Hepatocyte (in vitro differentiated cells): Measurements from ENCODE around the gene PICK1. TPM values are rescaled to one million over a fixed set of nuclear protein-coding genes. Genes with fewer than 3 reads are reported as not detected.

Experiments
- DNase-seq: peaks from one replicate; pipeline ENCODE4 v3.0.0-alpha.2; 2016; ENCODE audit warnings: low spot score
- H2AFZ ChIP-seq: fragments of 200-600 bp; sonication (generic); 2 replicates; pipeline ENCODE4 v1.6.0; 2016; ENCODE audit warnings: antibody characterized with exemption, mild to moderate bottlenecking
- H3K27ac ChIP-seq: fragments of 200-600 bp; sonication (generic); 2 replicates; pipeline ENCODE4 v1.5.1; 2016; ENCODE audit warnings: mild to moderate bottlenecking
- H3K27me3 ChIP-seq: fragments of 200-600 bp; sonication (generic); 2 replicates; pipeline ENCODE4 v1.6.1; 2016
- H3K36me3 ChIP-seq: fragments of 200-600 bp; sonication (generic); replicated peaks from 2 replicates; pipeline ENCODE4 v1.5.1; 2016; ENCODE audit warnings: low read depth; ENCODE audit not compliant: insufficient read depth
- H3K4me1 ChIP-seq: fragments of 200-600 bp; sonication (generic); 2 replicates; pipeline ENCODE4 v1.5.1; 2016; ENCODE audit warnings: mild to moderate bottlenecking, moderate library complexity; ENCODE audit not compliant: insufficient read depth
- H3K4me2 ChIP-seq: fragments of 200-600 bp; sonication (generic); 2 replicates; pipeline ENCODE4 v1.6.0; 2016
- H3K4me3 ChIP-seq: fragments of 200-600 bp; sonication (generic); 2 replicates; pipeline ENCODE4 v1.5.1; 2016; ENCODE audit warnings: mild to moderate bottlenecking
- H3K79me2 ChIP-seq: fragments of 200-600 bp; sonication (generic); 2 replicates; pipeline ENCODE4 v1.6.0; 2017; ENCODE audit warnings: mild to moderate bottlenecking
- H3K9me2 ChIP-seq: fragments of 200-600 bp; sonication (generic); replicated peaks from 2 replicates; pipeline ENCODE4 v1.6.0; 2017; ENCODE audit warnings: mild to moderate bottlenecking; ENCODE audit not compliant: insufficient read depth
- H3K9me3 ChIP-seq: fragments of 200-600 bp; sonication (generic); 2 replicates; pipeline ENCODE4 v1.5.1; 2016; ENCODE audit warnings: low read depth, mild to moderate bottlenecking
- H4K20me1 ChIP-seq: fragments of 200-600 bp; sonication (generic); 2 replicates; pipeline ENCODE4 v1.6.0; 2016; ENCODE audit warnings: mild to moderate bottlenecking; ENCODE audit not compliant: insufficient read depth, poor library complexity, severe bottlenecking
- EZH2 ChIP-seq: fragments of 200-600 bp; sonication (generic); IDR thresholded peaks from 2 replicates; pipeline ENCODE4 v1.6.1; 2016; ENCODE audit warnings: antibody characterized with exemption, mild to moderate bottlenecking, borderline replicate concordance
- EZH2phosphoT487 ChIP-seq: fragments of 200-600 bp; sonication (generic); IDR thresholded peaks from one replicate; pipeline ENCODE4 v1.6.1; 2018; ENCODE audit warnings: antibody characterized with exemption, mild to moderate bottlenecking, low read depth, moderate library complexity; ENCODE audit not compliant: unreplicated experiment, severe bottlenecking
- WGBS: methylation state at CpG from one replicate; pipeline ENCODE4 v1.1.6; 2016; ENCODE audit warnings: low lambda C conversion rate; ENCODE audit errors: missing lambda C conversion rate; 5-methylcytosine and 5-hydroxymethylcytosine counted together
- polyA plus RNA-seq: library from polyadenylated mRNA; unstranded; fragments of >200 nt; fragmentation: Nextera tagmentation; extraction: Ambion mirVana; gene quantifications from 2 replicates; pipeline ENCODE4 v1.2.1, GENCODE V29; 2016
- total RNA-seq: library from RNA; depleted of rRNA; stranded (reverse); fragments of >200 nt; gene quantifications from 2 replicates; pipeline ENCODE4 v1.2.3, GENCODE V29; 2014
- TF ChIP-seq, protein P1 (sequence below): fragments of 200-600 bp; sonication (generic); IDR thresholded peaks from 2 replicates; pipeline ENCODE4 v1.5.1; 2016; ENCODE audit warnings: antibody characterized with exemption, mild to moderate bottlenecking; ENCODE audit not compliant: poor library complexity

The PICK1 gene
- total and polyA plus RNA-seq, 2 experiments from 2014 or later = 26.2 to 43.1 TPM

DNA sequence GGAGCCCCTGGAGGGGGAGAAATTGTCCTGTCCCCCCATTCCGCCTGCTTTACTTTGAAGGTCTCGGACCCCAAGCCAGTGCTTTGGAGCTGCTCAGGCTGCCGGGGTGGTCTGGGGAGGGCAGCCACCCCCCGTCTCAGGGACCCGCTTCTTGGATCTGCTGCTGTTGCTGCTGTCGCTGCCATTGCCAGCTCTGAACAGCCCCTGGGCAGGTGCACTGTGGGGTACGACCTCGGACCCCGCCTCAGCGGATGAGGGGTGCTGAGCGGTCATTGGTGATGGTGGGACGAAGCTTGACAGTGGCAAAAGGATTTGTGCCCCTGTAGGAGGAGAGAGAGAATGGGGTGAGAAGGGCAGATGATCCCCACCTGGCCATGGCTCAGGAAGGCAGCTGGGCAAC lies 27.9 kb downstream of the PICK1 start:
- no peaks in the 10 kb centered on the region for H3K36me3 ChIP-seq
- no peak for TF ChIP-seq EZH2
- TF ChIP-seq EZH2phosphoT487 = no peak
- TF ChIP-seq, protein P1, sequence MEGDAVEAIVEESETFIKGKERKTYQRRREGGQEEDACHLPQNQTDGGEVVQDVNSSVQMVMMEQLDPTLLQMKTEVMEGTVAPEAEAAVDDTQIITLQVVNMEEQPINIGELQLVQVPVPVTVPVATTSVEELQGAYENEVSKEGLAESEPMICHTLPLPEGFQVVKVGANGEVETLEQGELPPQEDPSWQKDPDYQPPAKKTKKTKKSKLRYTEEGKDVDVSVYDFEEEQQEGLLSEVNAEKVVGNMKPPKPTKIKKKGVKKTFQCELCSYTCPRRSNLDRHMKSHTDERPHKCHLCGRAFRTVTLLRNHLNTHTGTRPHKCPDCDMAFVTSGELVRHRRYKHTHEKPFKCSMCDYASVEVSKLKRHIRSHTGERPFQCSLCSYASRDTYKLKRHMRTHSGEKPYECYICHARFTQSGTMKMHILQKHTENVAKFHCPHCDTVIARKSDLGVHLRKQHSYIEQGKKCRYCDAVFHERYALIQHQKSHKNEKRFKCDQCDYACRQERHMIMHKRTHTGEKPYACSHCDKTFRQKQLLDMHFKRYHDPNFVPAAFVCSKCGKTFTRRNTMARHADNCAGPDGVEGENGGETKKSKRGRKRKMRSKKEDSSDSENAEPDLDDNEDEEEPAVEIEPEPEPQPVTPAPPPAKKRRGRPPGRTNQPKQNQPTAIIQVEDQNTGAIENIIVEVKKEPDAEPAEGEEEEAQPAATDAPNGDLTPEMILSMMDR = no peak
- no peaks in the 10 kb centered on the region for H3K9me3 ChIP-seq
- 98% methylated on average over 12 of the region's 12 CpGs for WGBS
- H3K79me2 ChIP-seq = no peaks in the 10 kb centered on the region
- no peak overlapping the region for H3K27ac ChIP-seq
- H4K20me1 ChIP-seq = no peaks in the 10 kb centered on the region
- peaks cover 14% of the 10 kb centered on the region for H3K27me3 ChIP-seq
- no peak overlapping the region for H3K4me2 ChIP-seq
- H3K4me3 ChIP-seq = no peak overlapping the region
- peaks cover 11% of the 10 kb centered on the region for H3K4me1 ChIP-seq
- no peak overlapping the region for H2AFZ ChIP-seq
- H3K9me2 ChIP-seq = no peaks in the 10 kb centered on the region
- no peak for DNase-seq

- no peaks in the 10 kb centered on the region for H3K36me3 ChIP-seq
- H3K27ac ChIP-seq = no peak overlapping the region
- no peak overlapping the region for H3K4me3 ChIP-seq
- H3K79me2 ChIP-seq = no peaks in the 10 kb centered on the region
- H3K9me2 ChIP-seq = no peaks in the 10 kb centered on the region
- H3K9me3 ChIP-seq = no peaks in the 10 kb centered on the region
- H3K27me3 ChIP-seq = peaks cover 14% of the 10 kb centered on the region
- no peak for DNase-seq
- H2AFZ ChIP-seq = no peak overlapping the region
- 80% methylated on average over 4 of the region's 5 CpGs for WGBS
- H3K4me1 ChIP-seq = peaks cover 11% of the 10 kb centered on the region
- TF ChIP-seq EZH2phosphoT487 (no peak), EZH2 (no peak)
- TF ChIP-seq, protein P1 = no peak
- H3K4me2 ChIP-seq = no peak overlapping the region
- no peaks in the 10 kb centered on the region for H4K20me1 ChIP-seq
Measured at GRCh38 chr22:38085501-38085900, 28.3 kb downstream of the PICK1 start.

GRCh38 chr22:38086001-38086845 lies 29.0 kb downstream of the PICK1 start:
- H3K27me3 ChIP-seq = peaks cover 14% of the 10 kb centered on the region
- H3K9me2 ChIP-seq = no peaks in the 10 kb centered on the region
- H3K27ac ChIP-seq = no peak overlapping the region
- DNase-seq = no peak
- no peaks in the 10 kb centered on the region for H3K79me2 ChIP-seq
- no peaks in the 10 kb centered on the region for H3K36me3 ChIP-seq
- H3K9me3 ChIP-seq = no peaks in the 10 kb centered on the region
- H3K4me3 ChIP-seq = no peak overlapping the region
- no peaks in the 10 kb centered on the region for H4K20me1 ChIP-seq
- no peak overlapping the region for H2AFZ ChIP-seq
- WGBS = 86% methylated on average over 23 of the region's 25 CpGs
- no peak overlapping the region for H3K4me2 ChIP-seq
- TF ChIP-seq, protein P1 = no peak
- no peak for TF ChIP-seq EZH2phosphoT487
- no peak for TF ChIP-seq EZH2
- peaks cover 6% of the 10 kb centered on the region for H3K4me1 ChIP-seq
